ENCODE data around the gene CD68.
"Not testable (repeated sequence)": the region's sequence is repeated elsewhere in the genome, so short reads cannot be mapped to it uniquely, and the experiment has no call there.

CD68 gene

GRCh38 chr17:7613769-7614424, 34.5 kb downstream of the CD68 start:
- DNase-seq: no peak

- peak; percentile 98 for DNase-seq
Measured at GRCh38 chr17:7614425-7615264, 35.2 kb downstream of the CD68 start, which contains the start of gene FXR2. Gene FXR2, minus strand, starts transcription at chr17:7614897. Its CDS starts 365 bp downstream, at chr17:7614532.

GRCh38 chr17:7615265-7615747, 35.9 kb downstream of the CD68 start:
- no peak for DNase-seq

- DNase-seq: no peak
Measured at GRCh38 chr17:7618608-7619007, 39.2 kb downstream of the CD68 start.

GRCh38 chr17:7620835-7621234, 41.4 kb downstream of the CD68 start:
- DNase-seq: no peak

- DNase-seq: no peak
Measured at GRCh38 chr17:7623661-7624060, 44.2 kb downstream of the CD68 start.

- DNase-seq: not testable (repeated sequence)
Measured at GRCh38 chr17:7625749-7626148, 46.3 kb downstream of the CD68 start.

GRCh38 chr17:7626307-7626706, 46.9 kb downstream of the CD68 start:
- no peak for DNase-seq

- no peak for DNase-seq
Measured at GRCh38 chr17:7626956-7627249, 47.5 kb downstream of the CD68 start.

GRCh38 chr17:7627250-7628121, 48.0 kb downstream of the CD68 start, which contains the start of gene SAT2:
Gene SAT2, minus strand, starts transcription at chr17:7627821. Its CDS starts 186 bp downstream, at chr17:7627635.
- DNase-seq: peak; percentile 80

- no peak for DNase-seq
Measured at GRCh38 chr17:7629939-7630571, 50.6 kb downstream of the CD68 start, which contains the start of gene SHBG. Gene SHBG, plus strand, starts transcription at chr17:7630135. Its CDS starts 38 bp downstream, at chr17:7630173.
